Measurements from ENCODE around the gene DHX30. TPM values are rescaled to one million over a fixed set of nuclear protein-coding genes. Genes with fewer than 3 reads are reported as not detected.

The DHX30 gene
- total and polyA plus RNA-seq, 10 donors = 31.9 to 73.5 (median 57.3) TPM

GRCh38 chr3:47836986-47837385 is 34.0 kb downstream of the DHX30 start:
- Histone ChIP-seq H3K4me3 (no peak overlapping the region), H3K27me3 (replicated peaks in 1 of 7) (no peaks in the 10 kb centered on the region), H3K4me1 (peaks cover 0 to 7% (median 0%) of the 10 kb centered on the region in 6 donors), H3K27ac (no peak overlapping the region), H3K9me3 (no peaks in the 10 kb centered on the region), H3K36me3 (peaks cover 0 to 100% (median 83%) of the 10 kb centered on the region in 6 donors)
- intact Hi-C loops (cut with DNase I; ENCODE audit: low total_unique reads) = loop anchor here (5.0 kb wide), 2 partner anchors 150 to 315 kb away; no protein-coding TSS in a partner anchor
- no peak for TF ChIP-seq CTCF (IDR thresholded peaks at IDR 0.05 in 8 of 11, conservative IDR thresholded peaks at IDR 0.05 in 3 of 11)
- TF ChIP-seq POLR2A (IDR thresholded peaks at IDR 0.05) = no peak
- no peak for TF ChIP-seq POLR2AphosphoS5 (IDR thresholded peaks at IDR 0.05)
- WGBS, 5 donors = 88 to 97% (median 92%) methylated on average over 7 of the region's 7 CpGs
- no peak for DNase-seq

GRCh38 chr3:47838503-47838902 is 35.6 kb downstream of the DHX30 start:
- no peak for DNase-seq
- Histone ChIP-seq H3K27ac (no peak overlapping the region), H3K4me1 (peaks cover 0 to 7% (median 0%) of the 10 kb centered on the region in 6 donors), H3K4me3 (no peak overlapping the region), H3K9me3 (no peaks in the 10 kb centered on the region), H3K27me3 (replicated peaks in 1 of 7) (no peaks in the 10 kb centered on the region), H3K36me3 (peaks cover 5 to 100% (median 84%) of the 10 kb centered on the region in 6 donors)
- WGBS, 5 donors = 90 to 97% (median 94%) methylated on average over 5 of the region's 5 CpGs
- intact Hi-C loops (cut with DNase I; ENCODE audit: low total_unique reads) = loop anchor here (5.0 kb wide), 2 partner anchors 149 to 314 kb away; no protein-coding TSS in a partner anchor
- no peak for TF ChIP-seq POLR2AphosphoS5 (IDR thresholded peaks at IDR 0.05)
- no peak for TF ChIP-seq POLR2A (IDR thresholded peaks at IDR 0.05)
- TF ChIP-seq CTCF (IDR thresholded peaks at IDR 0.05 in 8 of 11, conservative IDR thresholded peaks at IDR 0.05 in 3 of 11) = no peak

- H3K4me1 ChIP-seq = peaks cover 0 to 7% (median 0%) of the 10 kb centered on the region in 6 donors
- no peaks in the 10 kb centered on the region for H3K27me3 ChIP-seq (replicated peaks in 1 of 7)
- H3K9me3 ChIP-seq = no peaks in the 10 kb centered on the region
- no peak overlapping the region for H3K4me3 ChIP-seq
- TF ChIP-seq CTCF (IDR thresholded peaks at IDR 0.05 in 8 of 11, conservative IDR thresholded peaks at IDR 0.05 in 3 of 11) (no peak), POLR2AphosphoS5 (IDR thresholded peaks at IDR 0.05) (no peak), POLR2A (IDR thresholded peaks at IDR 0.05) (no peak)
- intact Hi-C loops (cut with DNase I; ENCODE audit: low total_unique reads) = no loop called here
- no peak for DNase-seq
- WGBS, 5 donors = 90 to 96% (median 95%) methylated on average over 7 of the region's 7 CpGs
- no peak overlapping the region for H3K27ac ChIP-seq
- H3K36me3 ChIP-seq = peaks cover 5 to 100% (median 87%) of the 10 kb centered on the region in 6 donors
Observed at GRCh38 chr3:47841786-47842349, 38.9 kb downstream of the DHX30 start.

- intact Hi-C loops (cut with DNase I; ENCODE audit: low total_unique reads) = no loop called here
- no peak for DNase-seq
- Histone ChIP-seq H3K36me3 (peaks cover 8 to 100% (median 100%) of the 10 kb centered on the region in 6 donors), H3K9me3 (no peaks in the 10 kb centered on the region), H3K27me3 (replicated peaks in 1 of 7) (no peaks in the 10 kb centered on the region), H3K4me1 (no peaks in the 10 kb centered on the region), H3K27ac (no peak overlapping the region), H3K4me3 (no peak overlapping the region)
- 95 to 97% (median 96%) methylated on average over 21 to 37 of the region's 37 CpGs for WGBS, 5 donors
- TF ChIP-seq POLR2A (IDR thresholded peaks at IDR 0.05) = no peak
- TF ChIP-seq POLR2AphosphoS5 (IDR thresholded peaks at IDR 0.05) = peak in 2 of 3 donors; percentile 42 to 69
- TF ChIP-seq CTCF (IDR thresholded peaks at IDR 0.05 in 8 of 11, conservative IDR thresholded peaks at IDR 0.05 in 3 of 11) = no peak
Observed at GRCh38 chr3:47846186-47846879, 43.4 kb downstream of the DHX30 start.

All from spleen (tissue), 11 donors.